SK-N-MC (cell line): ENCODE measurements around the gene ADARB2.

Experiments
- EZH2 ChIP-seq: fragments of 200-600 bp; sonication (generic); IDR thresholded peaks from one replicate; pipeline ENCODE4 v1.6.1; 2017; ENCODE audit warnings: antibody characterized with exemption
- POLR2AphosphoS5 ChIP-seq: IDR thresholded peaks from 2 replicates; pipeline ENCODE4 v1.6.1; 2012; ENCODE audit warnings: mild to moderate bottlenecking, low read depth, low read length, borderline replicate concordance

DNA sequence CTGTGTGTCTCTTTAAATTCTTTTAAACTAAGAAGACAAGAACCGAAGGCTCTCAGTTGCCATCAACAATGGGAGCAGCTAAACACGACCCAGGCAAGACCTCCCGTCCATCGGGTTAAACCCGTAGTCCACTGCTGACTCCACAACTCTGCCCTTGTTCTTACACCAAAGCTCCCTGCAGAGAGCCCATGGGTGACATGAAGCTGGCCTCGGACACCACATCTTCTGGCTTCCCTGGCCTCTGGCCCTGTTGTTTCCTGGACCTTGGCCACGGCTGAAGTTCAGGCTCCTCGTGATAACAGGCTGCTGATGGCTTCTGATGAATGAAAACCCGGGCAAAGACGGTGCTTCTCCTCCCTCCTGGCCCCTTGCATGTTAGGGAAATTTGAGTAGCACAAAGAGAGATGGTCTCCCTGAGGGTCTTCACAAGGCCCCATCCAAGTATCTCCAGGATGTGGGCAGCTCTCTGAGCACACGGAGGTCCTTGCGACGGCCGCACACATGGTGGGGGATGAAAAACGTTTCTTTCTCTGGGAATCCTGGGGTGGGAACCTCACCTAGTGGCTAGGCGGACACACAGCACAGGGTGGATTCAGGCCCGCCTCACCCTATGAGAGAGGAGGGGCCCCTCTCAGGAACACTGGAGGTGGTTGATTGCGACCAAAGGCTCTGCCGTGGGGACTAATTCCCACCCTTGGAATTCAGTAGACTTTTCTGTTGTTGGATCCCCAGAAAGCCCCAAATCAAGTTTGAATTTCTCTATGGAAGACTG lies 271.1 kb downstream of the ADARB2 start:
- TF ChIP-seq POLR2AphosphoS5 (no peak), EZH2 (no peak)
